H9 (cell line): ENCODE data around the gene CACNA1I. TPM values are rescaled to one million over a fixed set of nuclear protein-coding genes. Genes with fewer than 3 reads are reported as not detected.

Experiments used
- DNase-seq: peaks from one replicate; pipeline ENCODE4 v3.0.0-alpha.2; 2017
- H2AFZ ChIP-seq: one replicate; pipeline ENCODE4 v1.6.1; 2013; ENCODE audit warnings: mild to moderate bottlenecking, low read length, control low read depth, moderate library complexity
- H2AK5ac ChIP-seq: 2 replicates; pipeline ENCODE4 v1.6.1; 2013; ENCODE audit warnings: low read length, control low read depth, mixed read lengths; ENCODE audit not compliant: insufficient read length
- H2BK120ac ChIP-seq: one replicate; pipeline ENCODE4 v1.6.1; 2013; ENCODE audit warnings: low read depth, mild to moderate bottlenecking, low read length, control low read depth, inconsistent platforms; ENCODE audit not compliant: poor library complexity, severe bottlenecking
- H2BK12ac ChIP-seq: 2 replicates; pipeline ENCODE4 v1.6.1; 2013; ENCODE audit warnings: low read length, control low read depth, mixed read lengths, low read depth; ENCODE audit not compliant: insufficient read length
- H2BK15ac ChIP-seq: 2 replicates; pipeline ENCODE4 v1.6.1; 2013; ENCODE audit warnings: low read depth, low read length, control low read depth
- H2BK20ac ChIP-seq: one replicate; pipeline ENCODE4 v1.6.1; 2013; ENCODE audit warnings: low read depth, mild to moderate bottlenecking, low read length, control low read depth, inconsistent platforms; ENCODE audit not compliant: poor library complexity, severe bottlenecking
- H2BK5ac ChIP-seq: 2 replicates; pipeline ENCODE4 v1.6.1; 2013; ENCODE audit warnings: low read length, control low read depth, mixed read lengths; ENCODE audit not compliant: insufficient read length
- H3K14ac ChIP-seq: 2 replicates; pipeline ENCODE4 v1.6.1; 2013; ENCODE audit warnings: low read length, control low read depth; ENCODE audit not compliant: insufficient read depth
- H3K18ac ChIP-seq: 2 replicates; pipeline ENCODE4 v1.6.1; 2013; ENCODE audit warnings: low read depth, mild to moderate bottlenecking, mixed read lengths, low read length, control low read depth; ENCODE audit not compliant: insufficient read length
- H3K23ac ChIP-seq: 2 replicates; pipeline ENCODE4 v1.6.1; 2013; ENCODE audit warnings: low read length, control low read depth, mixed read lengths, low read depth; ENCODE audit not compliant: insufficient read length
- H3K23me2 ChIP-seq: 2 replicates; pipeline ENCODE4 v1.6.1; 2013; ENCODE audit warnings: low read depth, mild to moderate bottlenecking, mixed read lengths, low read length, control low read depth; ENCODE audit not compliant: insufficient read length, poor library complexity, severe bottlenecking
- H3K27ac ChIP-seq: 2 replicates; pipeline ENCODE4 v1.5.1; 2013; ENCODE audit warnings: low read length, control low read depth, mixed read lengths, low read depth; ENCODE audit not compliant: insufficient read length
- H3K27me3 ChIP-seq: 2 replicates; pipeline ENCODE4 v1.6.1; 2013; ENCODE audit warnings: low read length, control low read depth, inconsistent platforms; ENCODE audit not compliant: insufficient read depth
- H3K4ac ChIP-seq: 2 replicates; pipeline ENCODE4 v1.6.1; 2013; ENCODE audit warnings: low read depth, mild to moderate bottlenecking, control low read depth, inconsistent platforms, low read length, moderate library complexity
- H3K4me1 ChIP-seq: 2 replicates; pipeline ENCODE4 v1.6.1; 2013; ENCODE audit warnings: low read length, control low read depth, inconsistent platforms; ENCODE audit not compliant: insufficient read depth
- H3K4me2 ChIP-seq: 2 replicates; pipeline ENCODE4 v1.6.1; 2013; ENCODE audit warnings: low read length, control low read depth, mixed read lengths; ENCODE audit not compliant: insufficient read length, insufficient read depth
- H3K56ac ChIP-seq: 2 replicates; pipeline ENCODE4 v1.6.1; 2013; ENCODE audit warnings: low read depth, mild to moderate bottlenecking, mixed read lengths, low read length, control low read depth; ENCODE audit not compliant: insufficient read length
- H3K79me1 ChIP-seq: 2 replicates; pipeline ENCODE4 v1.6.1; 2013; ENCODE audit warnings: low read depth, mild to moderate bottlenecking, moderate library complexity, low read length, control low read depth, inconsistent platforms; ENCODE audit not compliant: insufficient read depth, poor library complexity, severe bottlenecking
- H3K79me2 ChIP-seq: 2 replicates; pipeline ENCODE4 v1.6.1; 2013; ENCODE audit warnings: low read length, control low read depth, inconsistent platforms; ENCODE audit not compliant: insufficient read depth
- H3K9ac ChIP-seq: 2 replicates; pipeline ENCODE4 v1.6.1; 2013; ENCODE audit warnings: low read length, control low read depth, mixed read lengths; ENCODE audit not compliant: insufficient read length; ENCODE audit errors: extremely low read depth
- H3K9me3 ChIP-seq: one replicate; pipeline ENCODE4 v1.6.1; 2013; ENCODE audit warnings: low read depth, low read length, inconsistent platforms; ENCODE audit not compliant: control insufficient read depth
- H3T11ph ChIP-seq: one replicate; pipeline ENCODE4 v1.6.1; 2013; ENCODE audit warnings: mild to moderate bottlenecking, low read length, control low read depth, inconsistent platforms
- H4K20me1 ChIP-seq: one replicate; pipeline ENCODE4 v1.6.1; 2013; ENCODE audit not compliant: control insufficient read depth, insufficient read length, insufficient read depth
- H4K5ac ChIP-seq: 2 replicates; pipeline ENCODE4 v1.6.1; 2013; ENCODE audit warnings: low read depth, mild to moderate bottlenecking, mixed read lengths, low read length, control low read depth; ENCODE audit not compliant: insufficient read length
- H4K8ac ChIP-seq: replicated peaks from 2 replicates; pipeline ENCODE4 v1.6.1; 2013; ENCODE audit warnings: low read length, control low read depth, mixed read lengths, low read depth; ENCODE audit not compliant: insufficient read length
- H4K91ac ChIP-seq: 2 replicates; pipeline ENCODE4 v1.6.1; 2013; ENCODE audit warnings: low read depth, mild to moderate bottlenecking, moderate library complexity, mixed read lengths, low read length, control low read depth; ENCODE audit not compliant: insufficient read length
- H3K27ac Mint-ChIP-seq, 3 experiments: 2 replicates in 2 of 3; 3 replicates in 1 of 3; pipeline ENCODE4 v1.8.0; 2020 to 2021; ENCODE audit warnings: mixed read lengths in 3 of 3, mild to moderate bottlenecking in 1 of 3, moderate library complexity in 1 of 3
- H3K27me3 Mint-ChIP-seq: 2 replicates; pipeline ENCODE4 v1.8.0; 2021; ENCODE audit warnings: low read depth, mild to moderate bottlenecking, moderate library complexity, mixed read lengths
- H3K36me3 Mint-ChIP-seq, 3 experiments: 2 replicates in 2 of 3; 3 replicates in 1 of 3; pipeline ENCODE4 v1.8.0; 2020 to 2021; ENCODE audit warnings: low read depth in 3 of 3, mixed read lengths in 3 of 3; ENCODE audit not compliant: insufficient read depth in 1 of 3
- H3K4me1 Mint-ChIP-seq, 2 experiments: 2 replicates each; pipeline ENCODE4 v1.8.0; 2020; ENCODE audit warnings: mixed read lengths in 2 of 2
- H3K4me3 Mint-ChIP-seq, 2 experiments: 2 replicates in 1 of 2; 3 replicates in 1 of 2; pipeline ENCODE4 v1.8.0; 2020 to 2021; ENCODE audit warnings: mild to moderate bottlenecking in 2 of 2, mixed read lengths in 2 of 2, moderate library complexity in 1 of 2
- H3K9me3 Mint-ChIP-seq, 2 experiments: 2 replicates in 1 of 2; 3 replicates in 1 of 2; pipeline ENCODE4 v1.8.0; 2020; ENCODE audit warnings: mild to moderate bottlenecking in 2 of 2, mixed read lengths in 2 of 2, moderate library complexity in 1 of 2
- WGBS: extraction: QIAGEN DNeasy Blood & Tissue Kit; methylation state at CpG from one replicate; pipeline ENCODE4 v1.1.7; 2013; ENCODE audit warnings: missing lambda C conversion rate, low lambda C conversion rate, mixed read lengths; ENCODE audit not compliant: insufficient read length; ENCODE audit errors: extremely low coverage; 5-methylcytosine and 5-hydroxymethylcytosine counted together
- total RNA-seq: library from RNA; stranded (reverse); gene quantifications from 2 replicates; pipeline ENCODE4 v1.2.1, GENCODE V29; 2021
- TF ChIP-seq, protein P1 (sequence below): fragments of 200-600 bp; sonication (generic); conservative IDR thresholded peaks from 3 replicates; pipeline ENCODE4 v1.8.0; 2021; ENCODE audit warnings: antibody characterized with exemption, mild to moderate bottlenecking

The CACNA1I gene
- total RNA-seq, 1 experiment from 2014 or later = 0.50 TPM

DNA sequence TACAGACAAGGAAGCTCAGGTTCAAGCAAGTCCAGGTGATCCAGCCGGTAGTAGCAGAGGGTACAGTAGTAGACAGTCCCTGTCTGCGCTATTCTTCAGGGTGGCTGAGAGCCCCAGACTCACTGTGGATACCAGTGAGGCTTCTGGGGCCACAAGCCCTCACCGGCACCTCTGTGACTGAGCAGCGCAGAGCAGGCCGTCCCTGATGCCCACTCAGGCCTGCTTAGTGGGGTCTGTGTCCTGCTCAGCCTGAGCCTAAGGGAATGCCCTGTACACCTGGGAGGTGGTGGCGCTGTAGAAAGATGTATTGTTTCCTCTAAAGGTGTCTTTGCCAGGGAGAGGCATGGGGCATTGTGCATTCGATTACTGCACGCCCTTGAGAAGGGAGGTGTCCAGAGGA is 143.8 kb downstream of the CACNA1I start:
- Mint-ChIP-seq H3K27me3 (peaks cover 10% of the 10 kb centered on the region), H3K4me3 (no peak overlapping the region), H3K36me3 (no peaks in the 10 kb centered on the region), H3K27ac (peak overlapping the region in 1 of 3 experiments; percentile 74; a peak in 1 of 7 replicates), H3K9me3 (no peaks in the 10 kb centered on the region), H3K4me1 (peaks cover 11 to 14% of the 10 kb centered on the region in 2 experiments)
- Histone ChIP-seq H2AFZ (no peak overlapping the region), H3K4me1 (no peaks in the 10 kb centered on the region), H3K18ac (no peak overlapping the region), H3K79me2 (no peaks in the 10 kb centered on the region), H3K9me3 (no peaks in the 10 kb centered on the region), H2AK5ac (no peak overlapping the region), H4K91ac (no peak overlapping the region), H2BK5ac (no peak overlapping the region), H2BK15ac (no peak overlapping the region), H3K79me1 (no peaks in the 10 kb centered on the region), H2BK20ac (no peak overlapping the region), H3K4me2 (no peak overlapping the region), H3K23ac (no peak overlapping the region), H3K23me2 (no peaks in the 10 kb centered on the region), H3K27ac (no peak overlapping the region), H4K8ac (no peak overlapping the region), H3K9ac (no peak overlapping the region), H3K56ac (no peak overlapping the region), H4K20me1 (no peaks in the 10 kb centered on the region), H4K5ac (no peak overlapping the region), H2BK12ac (no peak overlapping the region), H3T11ph (no peak overlapping the region), H2BK120ac (no peak overlapping the region), H3K27me3 (no peaks in the 10 kb centered on the region), H3K14ac (no peak overlapping the region), H3K4ac (no peak overlapping the region)
- TF ChIP-seq, protein P1, sequence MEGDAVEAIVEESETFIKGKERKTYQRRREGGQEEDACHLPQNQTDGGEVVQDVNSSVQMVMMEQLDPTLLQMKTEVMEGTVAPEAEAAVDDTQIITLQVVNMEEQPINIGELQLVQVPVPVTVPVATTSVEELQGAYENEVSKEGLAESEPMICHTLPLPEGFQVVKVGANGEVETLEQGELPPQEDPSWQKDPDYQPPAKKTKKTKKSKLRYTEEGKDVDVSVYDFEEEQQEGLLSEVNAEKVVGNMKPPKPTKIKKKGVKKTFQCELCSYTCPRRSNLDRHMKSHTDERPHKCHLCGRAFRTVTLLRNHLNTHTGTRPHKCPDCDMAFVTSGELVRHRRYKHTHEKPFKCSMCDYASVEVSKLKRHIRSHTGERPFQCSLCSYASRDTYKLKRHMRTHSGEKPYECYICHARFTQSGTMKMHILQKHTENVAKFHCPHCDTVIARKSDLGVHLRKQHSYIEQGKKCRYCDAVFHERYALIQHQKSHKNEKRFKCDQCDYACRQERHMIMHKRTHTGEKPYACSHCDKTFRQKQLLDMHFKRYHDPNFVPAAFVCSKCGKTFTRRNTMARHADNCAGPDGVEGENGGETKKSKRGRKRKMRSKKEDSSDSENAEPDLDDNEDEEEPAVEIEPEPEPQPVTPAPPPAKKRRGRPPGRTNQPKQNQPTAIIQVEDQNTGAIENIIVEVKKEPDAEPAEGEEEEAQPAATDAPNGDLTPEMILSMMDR = no peak
- WGBS = no CpG with 5 or more reads among the region's 8 CpGs
- DNase-seq = no peak
